ENCODE measurements around the gene PPP3CA. TPM values are rescaled to one million over a fixed set of nuclear protein-coding genes. Genes with fewer than 3 reads are reported as not detected.
A peak's percentile ranks its signal among the peaks of the same experiment; 100 is the strongest.

PPP3CA gene
- total and polyA plus RNA-seq, 4 experiments from 2014 or later, result 5.0 to 41.8 (median 22.9) TPM

DNA sequence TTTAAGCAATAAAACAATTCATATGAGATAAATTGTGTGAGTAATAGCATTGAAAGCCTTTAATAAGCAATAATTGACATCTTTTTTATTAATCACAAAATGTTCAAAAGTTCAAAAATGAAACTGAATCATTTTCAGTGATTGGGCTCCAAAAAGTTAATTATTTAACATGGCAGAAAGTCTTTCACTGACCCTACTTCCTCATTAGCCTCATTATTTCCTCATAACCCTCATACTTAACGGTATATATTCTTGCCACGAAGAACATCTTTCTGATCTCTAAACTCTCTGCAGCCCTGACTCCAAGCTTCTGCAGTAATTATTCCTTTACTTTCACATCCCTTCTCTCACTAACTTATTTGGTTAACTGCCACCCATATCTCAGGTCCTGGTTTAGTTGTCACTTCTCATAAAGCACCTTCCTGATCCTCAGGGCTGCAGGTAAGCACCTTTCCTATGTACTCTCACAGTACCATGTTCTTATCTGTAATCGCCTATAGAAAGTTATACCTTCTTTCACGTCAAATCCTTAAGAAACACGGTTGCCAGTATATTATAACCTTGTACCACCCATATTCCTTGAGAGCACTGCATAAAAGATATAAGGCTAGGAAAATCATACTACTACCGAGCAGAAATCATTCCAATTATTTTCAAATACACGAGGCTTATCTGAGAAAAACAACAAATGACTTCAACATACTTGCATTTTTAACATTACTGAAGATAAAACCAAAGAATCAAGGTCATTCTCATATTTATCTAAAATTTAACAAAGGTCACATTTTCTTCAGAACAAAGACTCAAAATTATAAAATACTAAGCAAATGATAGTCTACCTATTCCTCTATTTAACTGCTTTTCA lies 72.2 kb downstream of the PPP3CA start:
- CTCF ChIA-PET (ENCODE audit: partially characterized antibody), result no interaction called here

DNA sequence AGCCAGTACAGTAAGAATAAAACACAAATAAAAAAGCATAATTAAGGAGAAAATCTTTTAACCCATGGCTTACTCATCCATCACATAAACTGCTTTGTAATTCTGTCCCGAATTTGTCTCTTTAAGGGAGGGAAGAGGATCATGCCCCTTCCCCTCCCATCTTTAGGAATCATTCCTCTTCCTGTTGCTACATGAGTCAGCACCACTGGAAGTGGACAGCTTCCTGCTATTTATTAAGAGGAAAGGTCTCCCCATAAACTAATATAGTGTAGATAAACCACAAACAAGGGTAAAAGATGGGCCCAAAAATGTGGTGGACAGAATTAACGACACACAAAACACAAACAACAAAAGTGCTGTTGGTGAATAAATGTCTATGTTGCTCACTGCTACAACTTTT lies 75.8 kb downstream of the PPP3CA start:
- peaks cover 17 to 54% (median 40%) of the 10 kb centered on the region in 4 donors for H3K4me1 Mint-ChIP-seq

More for the DNA sequence above, 72.2 kb downstream of the PPP3CA start:
- POLR2A ChIA-PET (ENCODE audit: partially characterized antibody), result no interaction called here
- no peak for DNase-seq
- H3K27me3 ChIP-seq (ENCODE audit: insufficient read depth, low read length), result no peaks in the 10 kb centered on the region
- Mint-ChIP-seq H3K36me3 (peaks cover 0 to 10% of the 10 kb centered on the region in 2 donors), H3K4me1 (peaks cover 28 to 66% (median 44%) of the 10 kb centered on the region in 4 donors), H3K4me3 (no peak overlapping the region), H3K27me3 (no peaks in the 10 kb centered on the region), H3K27ac (no peak overlapping the region), H3K9me3 (no peaks in the 10 kb centered on the region)
- H3K4me1 ChIP-seq (ENCODE audit: insufficient read depth, low read length), result no peaks in the 10 kb centered on the region
- H3K36me3 ChIP-seq (ENCODE audit: insufficient read depth, low read length), result no peaks in the 10 kb centered on the region
- H3K4me3 ChIP-seq (ENCODE audit: low read length in 2 of 2), result no peak overlapping the region
- no peaks in the 10 kb centered on the region for H3K9me3 ChIP-seq (ENCODE audit: control insufficient read depth in 1 of 2, low read length in 2 of 2)
- intact Hi-C loops (cut with micrococcal nuclease), result no loop called here
- H3K27ac ChIP-seq (ENCODE audit: low read depth, low read length), result no peak overlapping the region

DNA sequence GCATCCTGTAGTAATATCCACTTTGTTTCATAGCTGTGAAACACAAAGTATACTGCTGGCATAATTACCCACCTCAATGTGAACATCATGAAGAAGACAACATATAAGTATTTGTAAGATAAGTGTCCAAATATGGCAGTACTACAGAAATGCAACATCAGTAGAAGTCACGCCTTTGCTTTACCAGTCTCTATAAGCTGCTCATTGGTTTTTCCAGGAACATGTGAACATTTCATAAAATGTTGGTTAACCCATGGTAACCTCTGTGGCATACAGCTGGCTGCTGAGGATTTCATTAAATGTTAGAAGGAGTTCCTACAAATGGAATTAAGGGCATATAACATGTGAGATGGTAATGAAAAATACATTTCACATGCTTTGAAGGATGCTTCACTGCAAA lies 77.6 kb downstream of the PPP3CA start:
- CTCF ChIA-PET (ENCODE audit: partially characterized antibody), result interaction anchor here (1.0 to 1.2 kb wide), 2 partner anchors 12 kb away, joined by 3 read pairs; no protein-coding TSS in a partner anchor
- H3K4me1 ChIP-seq (ENCODE audit: insufficient read depth, low read length), result no peaks in the 10 kb centered on the region
- no peak overlapping the region for H3K27ac Mint-ChIP-seq
- no peaks in the 10 kb centered on the region for H3K27me3 Mint-ChIP-seq
- H3K27me3 ChIP-seq (ENCODE audit: insufficient read depth, low read length), result no peaks in the 10 kb centered on the region
- no peak for DNase-seq
- H3K9me3 ChIP-seq (ENCODE audit: control insufficient read depth in 1 of 2, low read length in 2 of 2), result no peaks in the 10 kb centered on the region
- H3K27ac ChIP-seq (ENCODE audit: low read depth, low read length), result no peak overlapping the region
- peaks cover 0 to 3% of the 10 kb centered on the region in 2 donors for H3K36me3 Mint-ChIP-seq
- intact Hi-C loops (cut with micrococcal nuclease), result no loop called here
- H3K4me3 ChIP-seq (ENCODE audit: low read length in 2 of 2), result no peak overlapping the region
- no peaks in the 10 kb centered on the region for H3K9me3 Mint-ChIP-seq
- H3K4me1 Mint-ChIP-seq, result peaks cover 19 to 52% (median 39%) of the 10 kb centered on the region in 4 donors
- no peak overlapping the region for H3K4me3 Mint-ChIP-seq
- H3K36me3 ChIP-seq (ENCODE audit: insufficient read depth, low read length), result no peaks in the 10 kb centered on the region
- POLR2A ChIA-PET (ENCODE audit: partially characterized antibody), result interaction anchor here (1.1 to 1.2 kb wide), 2 partner anchors 11 to 77 kb away, joined by 3 read pairs; no protein-coding TSS in a partner anchor

More for the DNA sequence above, 75.8 kb downstream of the PPP3CA start:
- Mint-ChIP-seq H3K4me3 (no peak overlapping the region), H3K27ac (no peak overlapping the region), H3K9me3 (no peaks in the 10 kb centered on the region), H3K27me3 (no peaks in the 10 kb centered on the region), H3K36me3 (peaks cover 0 to 3% of the 10 kb centered on the region in 2 donors)
- intact Hi-C loops (cut with micrococcal nuclease), result no loop called here
- ChIA-PET POLR2A (ENCODE audit: partially characterized antibody) (no interaction called here), CTCF (ENCODE audit: partially characterized antibody) (no interaction called here)
- no peaks in the 10 kb centered on the region for H3K27me3 ChIP-seq (ENCODE audit: insufficient read depth, low read length)
- H3K36me3 ChIP-seq (ENCODE audit: insufficient read depth, low read length), result no peaks in the 10 kb centered on the region
- H3K27ac ChIP-seq (ENCODE audit: low read depth, low read length), result no peak overlapping the region
- H3K4me3 ChIP-seq (ENCODE audit: low read length in 2 of 2), result no peak overlapping the region
- no peaks in the 10 kb centered on the region for H3K9me3 ChIP-seq (ENCODE audit: control insufficient read depth in 1 of 2, low read length in 2 of 2)
- no peak for DNase-seq
- H3K4me1 ChIP-seq (ENCODE audit: insufficient read depth, low read length), result no peaks in the 10 kb centered on the region

DNA sequence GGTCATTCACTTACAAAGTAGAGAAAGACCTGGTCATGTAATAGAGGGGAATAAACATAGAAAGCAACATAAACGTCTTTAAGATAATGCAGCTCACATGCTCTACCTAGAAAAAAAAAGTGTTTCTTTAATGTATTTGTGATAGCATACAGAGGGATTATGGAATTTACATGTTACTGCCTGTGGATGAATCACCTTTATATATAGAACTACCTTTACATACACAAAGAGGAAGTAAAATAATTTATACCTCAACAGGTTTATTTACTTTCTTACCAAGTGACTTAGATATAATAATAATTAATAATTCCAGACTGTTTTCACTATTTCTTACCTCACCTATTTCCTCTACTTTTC lies 81.5 kb downstream of the PPP3CA start:
- peak overlapping the region in 1 of 8 donors; percentile 31 for H3K4me3 Mint-ChIP-seq
- H3K27ac ChIP-seq (ENCODE audit: low read depth, low read length), result no peak overlapping the region
- ChIA-PET CTCF (ENCODE audit: partially characterized antibody) (no interaction called here), POLR2A (ENCODE audit: partially characterized antibody) (no interaction called here)
- no peaks in the 10 kb centered on the region for H3K9me3 Mint-ChIP-seq
- no peaks in the 10 kb centered on the region for H3K9me3 ChIP-seq (ENCODE audit: control insufficient read depth in 1 of 2, low read length in 2 of 2)
- peaks cover 7% of the 10 kb centered on the region for H3K4me1 ChIP-seq (ENCODE audit: insufficient read depth, low read length)
- no peak overlapping the region for H3K4me3 ChIP-seq (ENCODE audit: low read length in 2 of 2)
- peaks cover 23 to 57% (median 48%) of the 10 kb centered on the region in 4 donors for H3K4me1 Mint-ChIP-seq
- no peaks in the 10 kb centered on the region for H3K27me3 Mint-ChIP-seq
- DNase-seq, result no peak
- peak overlapping the region in 3 of 7 donors; percentile 2 to 8 (median 3) for H3K27ac Mint-ChIP-seq
- H3K27me3 ChIP-seq (ENCODE audit: insufficient read depth, low read length), result no peaks in the 10 kb centered on the region
- intact Hi-C loops (cut with micrococcal nuclease), result no loop called here
- no peaks in the 10 kb centered on the region for H3K36me3 ChIP-seq (ENCODE audit: insufficient read depth, low read length)
- no peaks in the 10 kb centered on the region for H3K36me3 Mint-ChIP-seq

DNA sequence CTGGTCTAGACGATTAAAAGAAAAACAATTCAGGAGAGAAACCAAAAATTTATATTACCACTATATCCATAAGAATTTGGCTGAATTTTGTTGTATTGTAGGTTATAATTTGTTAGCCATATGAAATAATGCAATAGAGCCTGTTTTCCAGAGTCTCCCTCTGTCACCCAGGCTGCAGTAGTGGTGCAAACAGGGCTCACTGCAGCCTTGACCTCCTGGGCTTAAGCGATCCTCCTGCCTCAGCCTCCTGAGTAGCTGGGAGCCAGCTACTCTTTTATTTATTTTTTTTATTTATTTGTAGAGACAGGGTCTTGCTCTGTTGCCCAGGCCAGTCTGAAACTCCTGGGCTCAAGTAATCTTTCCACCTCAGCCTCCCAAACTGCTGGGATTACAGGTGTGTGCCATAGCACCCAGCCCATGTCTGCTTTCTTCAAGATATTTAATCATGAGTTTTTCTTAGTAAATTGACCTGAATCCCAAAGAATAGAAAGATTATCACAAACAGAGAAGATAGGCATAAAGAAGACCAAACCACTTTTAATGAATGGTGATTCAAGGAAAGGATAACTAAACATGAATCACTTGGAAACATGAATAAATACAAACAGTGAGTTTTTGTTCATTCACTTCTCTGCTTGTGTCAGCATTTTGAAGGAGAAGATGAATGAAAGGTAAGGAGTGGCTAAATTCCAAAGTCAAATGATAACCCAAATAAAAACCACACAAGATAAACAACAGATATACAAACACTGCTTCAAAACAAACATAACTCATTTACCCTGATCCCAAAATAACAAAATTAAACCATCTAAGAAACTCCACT lies 82.1 kb downstream of the PPP3CA start:
- Mint-ChIP-seq H3K4me3 (peak overlapping the region in 1 of 8 donors; percentile 31), H3K36me3 (no peaks in the 10 kb centered on the region), H3K4me1 (peaks cover 26 to 60% (median 49%) of the 10 kb centered on the region in 4 donors), H3K27me3 (no peaks in the 10 kb centered on the region), H3K9me3 (no peaks in the 10 kb centered on the region), H3K27ac (peak overlapping the region in 3 of 7 donors; percentile 2 to 8 (median 3))
- Histone ChIP-seq H3K4me1 (ENCODE audit: insufficient read depth, low read length) (peaks cover 7% of the 10 kb centered on the region), H3K4me3 (ENCODE audit: low read length in 2 of 2) (no peak overlapping the region), H3K27me3 (ENCODE audit: insufficient read depth, low read length) (no peaks in the 10 kb centered on the region), H3K27ac (ENCODE audit: low read depth, low read length) (no peak overlapping the region), H3K36me3 (ENCODE audit: insufficient read depth, low read length) (no peaks in the 10 kb centered on the region), H3K9me3 (ENCODE audit: control insufficient read depth in 1 of 2, low read length in 2 of 2) (no peaks in the 10 kb centered on the region)
- ChIA-PET POLR2A (ENCODE audit: partially characterized antibody) (no interaction called here), CTCF (ENCODE audit: partially characterized antibody) (no interaction called here)
- DNase-seq, result no peak
- intact Hi-C loops (cut with micrococcal nuclease), result loop anchor here (5.0 kb wide), 1 partner anchor 82 kb away; the partner anchor contains the start of gene PPP3CA

DNA sequence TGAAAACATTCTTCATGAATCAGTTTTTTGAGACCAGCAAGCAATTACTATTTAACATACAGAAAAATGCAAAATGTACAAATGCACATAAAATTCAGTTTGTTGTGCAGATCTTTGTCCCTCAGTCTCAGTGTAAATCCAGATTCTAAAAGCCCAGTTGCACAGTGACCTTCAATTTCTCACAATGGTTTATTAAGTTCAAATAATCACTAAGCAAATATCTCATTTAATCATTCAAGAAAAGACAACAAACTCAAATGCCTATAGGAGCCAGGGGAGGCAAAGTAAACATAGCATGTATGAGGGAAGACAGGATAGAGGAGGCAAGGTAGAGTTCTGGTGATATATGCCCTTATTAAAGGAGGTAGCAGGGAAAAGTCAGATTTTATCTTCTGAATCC lies 82.8 kb downstream of the PPP3CA start:
- intact Hi-C loops (cut with micrococcal nuclease), result loop anchor here (5.0 kb wide), 1 partner anchor 83 kb away; the partner anchor contains the start of gene PPP3CA
- CTCF ChIA-PET (ENCODE audit: partially characterized antibody), result no interaction called here

DNA sequence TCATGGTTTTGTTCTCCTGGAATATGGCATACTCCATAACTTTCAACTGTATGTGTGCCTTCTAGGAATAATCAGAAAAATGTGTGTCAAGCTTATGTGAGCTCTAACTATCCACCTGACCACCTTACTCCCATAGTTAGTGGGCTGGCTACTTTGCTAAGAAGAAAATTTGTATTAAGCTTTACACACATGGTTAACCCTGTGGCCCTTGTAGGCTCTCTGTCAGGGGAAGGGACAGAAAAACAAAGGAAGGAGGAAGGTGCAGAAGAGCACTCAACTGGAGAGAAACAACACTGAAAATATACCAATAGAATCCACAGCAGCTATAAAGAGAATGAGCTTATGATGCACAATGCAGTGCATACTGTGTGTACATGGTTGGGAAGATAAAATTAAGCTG lies 84.6 kb downstream of the PPP3CA start:
- no peak overlapping the region for H3K27ac Mint-ChIP-seq
- H3K9me3 Mint-ChIP-seq, result no peaks in the 10 kb centered on the region
- POLR2A ChIA-PET (ENCODE audit: partially characterized antibody), result no interaction called here
- intact Hi-C loops (cut with micrococcal nuclease), result loop anchor here (5.0 kb wide), 1 partner anchor 85 kb away; the partner anchor contains the start of gene PPP3CA
- CTCF ChIA-PET (ENCODE audit: partially characterized antibody), result no interaction called here
- DNase-seq, result no peak
- no peak overlapping the region for H3K4me3 Mint-ChIP-seq
- H3K4me3 ChIP-seq (ENCODE audit: low read length in 2 of 2), result no peak overlapping the region
- no peaks in the 10 kb centered on the region for H3K27me3 ChIP-seq (ENCODE audit: insufficient read depth, low read length)
- H3K9me3 ChIP-seq (ENCODE audit: control insufficient read depth in 1 of 2, low read length in 2 of 2), result no peaks in the 10 kb centered on the region
- no peaks in the 10 kb centered on the region for H3K36me3 Mint-ChIP-seq
- peaks cover 36 to 70% (median 59%) of the 10 kb centered on the region in 4 donors for H3K4me1 Mint-ChIP-seq
- H3K36me3 ChIP-seq (ENCODE audit: insufficient read depth, low read length), result no peaks in the 10 kb centered on the region
- peaks cover 22% of the 10 kb centered on the region for H3K4me1 ChIP-seq (ENCODE audit: insufficient read depth, low read length)
- no peaks in the 10 kb centered on the region for H3K27me3 Mint-ChIP-seq
- H3K27ac ChIP-seq (ENCODE audit: low read depth, low read length), result no peak overlapping the region

More for the DNA sequence above, 82.8 kb downstream of the PPP3CA start:
- Histone ChIP-seq H3K4me1 (ENCODE audit: insufficient read depth, low read length) (peaks cover 7% of the 10 kb centered on the region), H3K27ac (ENCODE audit: low read depth, low read length) (no peak overlapping the region), H3K9me3 (ENCODE audit: control insufficient read depth in 1 of 2, low read length in 2 of 2) (no peaks in the 10 kb centered on the region), H3K27me3 (ENCODE audit: insufficient read depth, low read length) (no peaks in the 10 kb centered on the region), H3K4me3 (ENCODE audit: low read length in 2 of 2) (no peak overlapping the region), H3K36me3 (ENCODE audit: insufficient read depth, low read length) (no peaks in the 10 kb centered on the region)
- Mint-ChIP-seq H3K27me3 (no peaks in the 10 kb centered on the region), H3K27ac (no peak overlapping the region), H3K9me3 (no peaks in the 10 kb centered on the region), H3K36me3 (no peaks in the 10 kb centered on the region), H3K4me1 (peaks cover 31 to 65% (median 52%) of the 10 kb centered on the region in 4 donors), H3K4me3 (no peak overlapping the region)
- DNase-seq, result no peak
- POLR2A ChIA-PET (ENCODE audit: partially characterized antibody), result no interaction called here

Data from CD4-positive, alpha-beta memory T cell (primary cell).